ENCODE measurements around the gene TSC22D3.

TSC22D3 gene

DNA sequence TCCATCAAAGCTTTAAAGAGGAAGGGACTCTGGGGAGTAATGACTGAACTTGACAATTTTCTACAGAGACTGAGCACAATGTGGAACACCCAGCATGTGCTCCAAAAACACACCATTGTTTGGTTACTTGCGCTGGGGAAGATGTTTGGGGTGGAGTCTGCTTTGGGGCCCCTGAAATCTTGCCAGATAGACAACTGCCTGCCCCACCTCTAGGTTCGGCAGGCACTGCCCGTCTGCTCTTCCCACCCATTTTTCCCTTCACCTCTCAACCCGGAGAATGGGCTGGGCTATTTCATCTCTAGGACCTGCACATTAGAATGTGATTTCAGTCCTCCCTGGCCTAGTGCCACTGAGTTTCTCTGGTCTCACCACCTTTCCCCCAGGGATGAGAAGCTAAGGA lies 41.9 kb downstream of the TSC22D3 start:
- ATAC-seq: no peak
- TF ChIP-seq, protein P1, sequence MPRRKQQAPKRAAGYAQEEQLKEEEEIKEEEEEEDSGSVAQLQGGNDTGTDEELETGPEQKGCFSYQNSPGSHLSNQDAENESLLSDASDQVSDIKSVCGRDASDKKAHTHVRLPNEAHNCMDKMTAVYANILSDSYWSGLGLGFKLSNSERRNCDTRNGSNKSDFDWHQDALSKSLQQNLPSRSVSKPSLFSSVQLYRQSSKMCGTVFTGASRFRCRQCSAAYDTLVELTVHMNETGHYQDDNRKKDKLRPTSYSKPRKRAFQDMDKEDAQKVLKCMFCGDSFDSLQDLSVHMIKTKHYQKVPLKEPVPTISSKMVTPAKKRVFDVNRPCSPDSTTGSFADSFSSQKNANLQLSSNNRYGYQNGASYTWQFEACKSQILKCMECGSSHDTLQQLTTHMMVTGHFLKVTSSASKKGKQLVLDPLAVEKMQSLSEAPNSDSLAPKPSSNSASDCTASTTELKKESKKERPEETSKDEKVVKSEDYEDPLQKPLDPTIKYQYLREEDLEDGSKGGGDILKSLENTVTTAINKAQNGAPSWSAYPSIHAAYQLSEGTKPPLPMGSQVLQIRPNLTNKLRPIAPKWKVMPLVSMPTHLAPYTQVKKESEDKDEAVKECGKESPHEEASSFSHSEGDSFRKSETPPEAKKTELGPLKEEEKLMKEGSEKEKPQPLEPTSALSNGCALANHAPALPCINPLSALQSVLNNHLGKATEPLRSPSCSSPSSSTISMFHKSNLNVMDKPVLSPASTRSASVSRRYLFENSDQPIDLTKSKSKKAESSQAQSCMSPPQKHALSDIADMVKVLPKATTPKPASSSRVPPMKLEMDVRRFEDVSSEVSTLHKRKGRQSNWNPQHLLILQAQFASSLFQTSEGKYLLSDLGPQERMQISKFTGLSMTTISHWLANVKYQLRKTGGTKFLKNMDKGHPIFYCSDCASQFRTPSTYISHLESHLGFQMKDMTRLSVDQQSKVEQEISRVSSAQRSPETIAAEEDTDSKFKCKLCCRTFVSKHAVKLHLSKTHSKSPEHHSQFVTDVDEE (CRISPR knock-in tag; IDR thresholded peaks at IDR 0.05): no peak
- no peak for TF ChIP-seq ISL1 (CRISPR knock-in tag; IDR thresholded peaks at IDR 0.05)
- TF ChIP-seq TOX (CRISPR knock-in tag; IDR thresholded peaks at IDR 0.05; ENCODE audit: borderline replicate concordance): no peak
- TF ChIP-seq, protein P2, sequence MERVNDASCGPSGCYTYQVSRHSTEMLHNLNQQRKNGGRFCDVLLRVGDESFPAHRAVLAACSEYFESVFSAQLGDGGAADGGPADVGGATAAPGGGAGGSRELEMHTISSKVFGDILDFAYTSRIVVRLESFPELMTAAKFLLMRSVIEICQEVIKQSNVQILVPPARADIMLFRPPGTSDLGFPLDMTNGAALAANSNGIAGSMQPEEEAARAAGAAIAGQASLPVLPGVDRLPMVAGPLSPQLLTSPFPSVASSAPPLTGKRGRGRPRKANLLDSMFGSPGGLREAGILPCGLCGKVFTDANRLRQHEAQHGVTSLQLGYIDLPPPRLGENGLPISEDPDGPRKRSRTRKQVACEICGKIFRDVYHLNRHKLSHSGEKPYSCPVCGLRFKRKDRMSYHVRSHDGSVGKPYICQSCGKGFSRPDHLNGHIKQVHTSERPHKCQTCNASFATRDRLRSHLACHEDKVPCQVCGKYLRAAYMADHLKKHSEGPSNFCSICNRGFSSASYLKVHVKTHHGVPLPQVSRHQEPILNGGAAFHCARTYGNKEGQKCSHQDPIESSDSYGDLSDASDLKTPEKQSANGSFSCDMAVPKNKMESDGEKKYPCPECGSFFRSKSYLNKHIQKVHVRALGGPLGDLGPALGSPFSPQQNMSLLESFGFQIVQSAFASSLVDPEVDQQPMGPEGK (CRISPR knock-in tag; IDR thresholded peaks at IDR 0.05; ENCODE audit: borderline replicate concordance): no peak
- no peak for TF ChIP-seq ARNTL (CRISPR knock-in tag; IDR thresholded peaks at IDR 0.05; ENCODE audit: borderline replicate concordance, low read depth)
- TF ChIP-seq ESRRG (CRISPR knock-in tag; IDR thresholded peaks at IDR 0.05): no peak
- TF ChIP-seq ZNF70 (CRISPR knock-in tag; IDR thresholded peaks at IDR 0.05): no peak
- TF ChIP-seq ZC3H10 (CRISPR knock-in tag; IDR thresholded peaks at IDR 0.05): no peak
- no peak for TF ChIP-seq OSR1 (CRISPR knock-in tag; IDR thresholded peaks at IDR 0.05)
- TF ChIP-seq, protein P3, sequence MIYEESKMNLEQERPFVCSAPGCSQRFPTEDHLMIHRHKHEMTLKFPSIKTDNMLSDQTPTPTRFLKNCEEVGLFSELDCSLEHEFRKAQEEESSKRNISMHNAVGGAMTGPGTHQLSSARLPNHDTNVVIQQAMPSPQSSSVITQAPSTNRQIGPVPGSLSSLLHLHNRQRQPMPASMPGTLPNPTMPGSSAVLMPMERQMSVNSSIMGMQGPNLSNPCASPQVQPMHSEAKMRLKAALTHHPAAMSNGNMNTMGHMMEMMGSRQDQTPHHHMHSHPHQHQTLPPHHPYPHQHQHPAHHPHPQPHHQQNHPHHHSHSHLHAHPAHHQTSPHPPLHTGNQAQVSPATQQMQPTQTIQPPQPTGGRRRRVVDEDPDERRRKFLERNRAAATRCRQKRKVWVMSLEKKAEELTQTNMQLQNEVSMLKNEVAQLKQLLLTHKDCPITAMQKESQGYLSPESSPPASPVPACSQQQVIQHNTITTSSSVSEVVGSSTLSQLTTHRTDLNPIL (CRISPR knock-in tag; IDR thresholded peaks at IDR 0.05; ENCODE audit: low read depth): no peak
- no peak for TF ChIP-seq ZFP30 (CRISPR knock-in tag; IDR thresholded peaks at IDR 0.05)
- no peak for TF ChIP-seq SNAI2 (CRISPR knock-in tag; IDR thresholded peaks at IDR 0.05)
- TF ChIP-seq RARB (CRISPR knock-in tag; IDR thresholded peaks at IDR 0.05): no peak
- no peak for TF ChIP-seq CSDC2 (CRISPR knock-in tag; IDR thresholded peaks at IDR 0.05)
- TF ChIP-seq, protein P4, sequence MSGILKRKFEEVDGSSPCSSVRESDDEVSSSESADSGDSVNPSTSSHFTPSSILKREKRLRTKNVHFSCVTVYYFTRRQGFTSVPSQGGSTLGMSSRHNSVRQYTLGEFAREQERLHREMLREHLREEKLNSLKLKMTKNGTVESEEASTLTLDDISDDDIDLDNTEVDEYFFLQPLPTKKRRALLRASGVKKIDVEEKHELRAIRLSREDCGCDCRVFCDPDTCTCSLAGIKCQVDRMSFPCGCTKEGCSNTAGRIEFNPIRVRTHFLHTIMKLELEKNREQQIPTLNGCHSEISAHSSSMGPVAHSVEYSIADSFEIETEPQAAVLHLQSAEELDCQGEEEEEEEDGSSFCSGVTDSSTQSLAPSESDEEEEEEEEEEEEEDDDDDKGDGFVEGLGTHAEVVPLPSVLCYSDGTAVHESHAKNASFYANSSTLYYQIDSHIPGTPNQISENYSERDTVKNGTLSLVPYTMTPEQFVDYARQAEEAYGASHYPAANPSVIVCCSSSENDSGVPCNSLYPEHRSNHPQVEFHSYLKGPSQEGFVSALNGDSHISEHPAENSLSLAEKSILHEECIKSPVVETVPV (CRISPR knock-in tag; IDR thresholded peaks at IDR 0.05): no peak
- no peak for TF ChIP-seq ZNF8 (CRISPR knock-in tag; IDR thresholded peaks at IDR 0.05)
- TF ChIP-seq ZNF565 (CRISPR knock-in tag; conservative IDR thresholded peaks at IDR 0.05; ENCODE audit: low read depth): no peak
- TF ChIP-seq GLIS3 (CRISPR knock-in tag; IDR thresholded peaks at IDR 0.05): no peak
- no peak for TF ChIP-seq ZFP3 (CRISPR knock-in tag; IDR thresholded peaks at IDR 0.05)

DNA sequence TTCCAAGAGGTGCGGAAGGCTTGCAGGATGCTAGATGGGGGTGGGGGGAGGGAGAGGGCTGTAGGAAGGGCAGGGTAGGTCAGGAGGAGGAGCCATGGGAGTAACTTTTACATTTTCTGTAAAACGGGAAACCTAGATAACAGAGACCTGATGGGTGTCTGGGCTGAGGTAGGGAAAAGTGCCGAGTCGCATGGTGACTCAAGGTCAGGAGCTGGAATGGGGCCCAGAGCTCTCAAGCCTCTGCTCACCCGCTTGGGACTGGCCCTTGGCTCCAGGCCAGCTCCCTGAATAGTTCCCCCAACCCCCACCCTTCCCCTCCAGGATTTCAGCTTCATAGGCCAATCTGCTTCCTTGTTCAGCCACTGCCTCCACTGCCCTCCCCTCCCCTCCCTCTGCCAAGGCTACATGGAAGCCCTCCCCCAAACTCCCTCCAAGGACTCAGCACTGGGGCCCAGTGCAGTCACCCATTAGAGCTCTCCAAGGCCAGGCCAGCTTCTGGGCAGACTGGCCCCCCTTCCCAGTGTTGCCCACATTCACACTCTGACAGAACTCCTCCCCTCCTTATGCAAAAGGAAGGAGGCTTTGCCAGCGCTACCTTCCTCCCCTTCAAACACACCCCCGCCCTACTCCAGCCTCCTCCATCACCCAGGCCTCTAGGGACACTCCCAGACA lies 43.6 kb downstream of the TSC22D3 start:
- no peak for TF ChIP-seq ARNTL (CRISPR knock-in tag; IDR thresholded peaks at IDR 0.05; ENCODE audit: borderline replicate concordance, low read depth)
- TF ChIP-seq, protein P5, sequence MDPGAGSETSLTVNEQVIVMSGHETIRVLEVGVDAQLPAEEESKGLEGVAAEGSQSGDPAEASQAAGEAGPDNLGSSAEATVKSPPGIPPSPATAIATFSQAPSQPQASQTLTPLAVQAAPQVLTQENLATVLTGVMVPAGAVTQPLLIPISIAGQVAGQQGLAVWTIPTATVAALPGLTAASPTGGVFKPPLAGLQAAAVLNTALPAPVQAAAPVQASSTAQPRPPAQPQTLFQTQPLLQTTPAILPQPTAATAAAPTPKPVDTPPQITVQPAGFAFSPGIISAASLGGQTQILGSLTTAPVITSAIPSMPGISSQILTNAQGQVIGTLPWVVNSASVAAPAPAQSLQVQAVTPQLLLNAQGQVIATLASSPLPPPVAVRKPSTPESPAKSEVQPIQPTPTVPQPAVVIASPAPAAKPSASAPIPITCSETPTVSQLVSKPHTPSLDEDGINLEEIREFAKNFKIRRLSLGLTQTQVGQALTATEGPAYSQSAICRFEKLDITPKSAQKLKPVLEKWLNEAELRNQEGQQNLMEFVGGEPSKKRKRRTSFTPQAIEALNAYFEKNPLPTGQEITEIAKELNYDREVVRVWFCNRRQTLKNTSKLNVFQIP (CRISPR knock-in tag; IDR thresholded peaks at IDR 0.05; ENCODE audit: borderline replicate concordance, low read depth): no peak
- TF ChIP-seq, protein P3 (CRISPR knock-in tag; IDR thresholded peaks at IDR 0.05; ENCODE audit: low read depth): no peak
- TF ChIP-seq, protein P4 (CRISPR knock-in tag; IDR thresholded peaks at IDR 0.05): no peak
- TF ChIP-seq ZNF70 (CRISPR knock-in tag; IDR thresholded peaks at IDR 0.05): 0 out of 2 replicates have a peak, but pooled peaks have one; percentile 18
- TF ChIP-seq TCF4 (CRISPR knock-in tag; IDR thresholded peaks at IDR 0.05; ENCODE audit: borderline replicate concordance): no peak
- TF ChIP-seq, protein P1 (CRISPR knock-in tag; IDR thresholded peaks at IDR 0.05): no peak
- no peak for TF ChIP-seq GLIS3 (CRISPR knock-in tag; IDR thresholded peaks at IDR 0.05)
- peak; percentile 85 for ATAC-seq
